OCI-LY7 (cell line): ENCODE results near the gene NTRK1. TPM values are rescaled to one million over a fixed set of nuclear protein-coding genes. Genes with fewer than 3 reads are reported as not detected.

Experiments
- BruUV-seq: library from RNA; stranded (reverse); fragments of 400-500 nt; replicated peaks from 2 replicates; lab custom pipeline; 2021; lab: Mats Ljungman, UMichigan
- CTCF ChIA-PET: fragments of 300-600 bp; sonication (Branson Sonifier 250); formaldehyde crosslinking; loops from one replicate; lab custom pipeline; 2022; ENCODE audit warnings: antibody characterized with exemption; ENCODE audit not compliant: unreplicated experiment; lab: Charles Lee
- POLR2A ChIA-PET: fragments of 300-600 bp; sonication (Branson Sonifier 250); formaldehyde crosslinking; loops from one replicate; lab custom pipeline; 2022; ENCODE audit warnings: antibody characterized with exemption; lab: Charles Lee
- DNase-seq: peaks from one replicate; pipeline ENCODE4 v3.0.0-alpha.2; 2015; ENCODE audit warnings: low spot score
- H2AFZ ChIP-seq: fragments of 200-600 bp; sonication (generic), shearing (Covaris generic); 2 replicates; pipeline ENCODE4 v1.6.1; 2014; ENCODE audit warnings: mild to moderate bottlenecking, antibody characterized with exemption, low read length, moderate library complexity
- H3K27ac ChIP-seq: fragments of 200-600 bp; sonication (generic); 2 replicates; pipeline ENCODE4 v1.5.1; 2014; ENCODE audit warnings: mixed run types, low read depth, mild to moderate bottlenecking, moderate library complexity, low read length, inconsistent platforms; ENCODE audit not compliant: poor library complexity, severe bottlenecking
- H3K36me3 ChIP-seq: fragments of 200-600 bp; sonication (generic); 2 replicates; pipeline ENCODE4 v1.6.1; 2014; ENCODE audit warnings: mild to moderate bottlenecking, antibody characterized with exemption, low read length, moderate library complexity, mixed read lengths; ENCODE audit not compliant: insufficient read depth
- H3K4me1 ChIP-seq: fragments of 200-600 bp; sonication (generic); 2 replicates; pipeline ENCODE4 v1.5.1; 2014; ENCODE audit warnings: mild to moderate bottlenecking, low read length; ENCODE audit not compliant: insufficient read depth, poor library complexity, severe bottlenecking
- H3K4me2 ChIP-seq: fragments of 200-600 bp; sonication (generic); 2 replicates; pipeline ENCODE4 v1.6.1; 2014; ENCODE audit warnings: mild to moderate bottlenecking, low read length
- H3K4me3 ChIP-seq: fragments of 200-600 bp; sonication (generic); 2 replicates; pipeline ENCODE4 v1.5.1; 2014; ENCODE audit warnings: mild to moderate bottlenecking, low read depth, low read length; ENCODE audit not compliant: poor library complexity, severe bottlenecking
- H3K79me2 ChIP-seq: fragments of 200-600 bp; sonication (generic); 2 replicates; pipeline ENCODE4 v1.6.1; 2016; ENCODE audit warnings: low read depth, mild to moderate bottlenecking, low read length, moderate library complexity, mixed read lengths; ENCODE audit not compliant: insufficient read depth
- H3K9me2 ChIP-seq: fragments of 200-600 bp; sonication (generic); 2 replicates; pipeline ENCODE4 v1.6.1; 2016; ENCODE audit warnings: mild to moderate bottlenecking, low read length, mixed read lengths; ENCODE audit not compliant: insufficient read depth
- H3K9me3 ChIP-seq: fragments of 200-600 bp; sonication (generic); 2 replicates; pipeline ENCODE4 v1.6.1; 2014; ENCODE audit warnings: mild to moderate bottlenecking, mixed run types, low read length, mixed read lengths
- H4K20me1 ChIP-seq: fragments of 200-600 bp; sonication (generic); 2 replicates; pipeline ENCODE4 v1.6.1; 2014; ENCODE audit warnings: mild to moderate bottlenecking, antibody characterized with exemption, low read length, moderate library complexity, mixed read lengths; ENCODE audit not compliant: insufficient read depth
- EZH2phosphoT487 ChIP-seq: fragments of 200-600 bp; sonication (generic); IDR thresholded peaks from 2 replicates; pipeline ENCODE4 v1.6.1; 2018; ENCODE audit warnings: low read depth, borderline replicate concordance, mild to moderate bottlenecking, mixed run types, antibody characterized with exemption, low read length, moderate library complexity, mixed read lengths
- intact Hi-C: fragments of 100-400 bp; cut with micrococcal nuclease; formaldehyde crosslinking; loops from one replicate; pipeline ENCODE4 v1.10.0; 2022; ENCODE audit not compliant: unreplicated experiment
- total RNA-seq, 2 experiments: library from RNA; depleted of rRNA in 1 of 2; stranded (reverse); fragments of >200 nt in 1 of 2; shearing (Covaris generic) in 1 of 2; gene quantifications; 2 replicates each; pipeline ENCODE4 v1.2.3, GENCODE V29; 2014 to 2022
- TF ChIP-seq, protein P1 (sequence below): fragments of 200-600 bp; sonication (generic); conservative IDR thresholded peaks from 2 replicates; pipeline ENCODE4 v1.5.1; 2014; ENCODE audit warnings: mild to moderate bottlenecking, antibody characterized with exemption, low read length, moderate library complexity, mixed read lengths

Gene NTRK1
- total RNA-seq, 2 experiments from 2014 or later = not detected

DNA sequence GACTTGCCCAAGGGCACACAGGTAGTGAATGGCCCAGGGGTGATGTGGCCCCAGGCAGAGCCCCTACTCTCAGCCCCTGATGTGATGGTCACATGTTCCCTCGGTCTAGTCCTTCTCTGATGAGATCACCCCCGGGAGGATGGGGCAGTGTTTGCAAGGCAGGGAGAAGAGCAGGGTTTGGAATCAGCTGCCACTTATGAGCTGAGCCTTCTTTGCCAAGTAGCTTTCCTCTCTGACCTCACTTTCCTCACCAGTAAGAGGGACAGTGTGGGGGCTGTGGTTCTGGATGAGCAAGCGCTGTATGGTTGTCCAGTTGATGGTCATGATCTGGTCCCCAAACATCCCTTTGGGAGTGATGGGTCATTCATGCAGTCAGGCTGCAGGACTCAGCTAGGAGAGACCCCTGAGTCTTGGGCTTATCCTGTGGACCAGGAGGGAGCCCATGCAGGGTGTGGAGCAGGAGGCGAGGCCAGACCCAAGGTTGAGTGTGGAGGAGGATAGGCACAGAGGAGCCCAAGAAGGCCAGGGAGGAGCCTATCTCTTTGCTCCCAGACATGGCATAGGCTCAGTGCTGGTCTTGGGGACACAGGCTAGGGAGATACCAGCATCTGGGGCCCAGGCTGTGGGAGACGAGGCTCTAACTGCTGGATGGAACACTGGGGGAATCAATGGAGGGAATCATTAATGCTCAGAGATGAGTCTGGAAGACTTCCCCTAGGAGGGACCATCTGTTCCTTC lies 16.9 kb downstream of the NTRK1 start:
- Histone ChIP-seq H3K79me2 (no peaks in the 10 kb centered on the region), H3K4me3 (no peak overlapping the region), H3K9me2 (no peaks in the 10 kb centered on the region), H3K9me3 (no peaks in the 10 kb centered on the region), H4K20me1 (no peaks in the 10 kb centered on the region), H3K36me3 (no peaks in the 10 kb centered on the region), H3K4me2 (no peak overlapping the region), H3K4me1 (no peaks in the 10 kb centered on the region), H3K27ac (no peak overlapping the region), H2AFZ (no peak overlapping the region)
- ChIA-PET POLR2A (no interaction called here), CTCF (no interaction called here)
- no peak for DNase-seq
- no peak for TF ChIP-seq EZH2phosphoT487
- TF ChIP-seq, protein P1, sequence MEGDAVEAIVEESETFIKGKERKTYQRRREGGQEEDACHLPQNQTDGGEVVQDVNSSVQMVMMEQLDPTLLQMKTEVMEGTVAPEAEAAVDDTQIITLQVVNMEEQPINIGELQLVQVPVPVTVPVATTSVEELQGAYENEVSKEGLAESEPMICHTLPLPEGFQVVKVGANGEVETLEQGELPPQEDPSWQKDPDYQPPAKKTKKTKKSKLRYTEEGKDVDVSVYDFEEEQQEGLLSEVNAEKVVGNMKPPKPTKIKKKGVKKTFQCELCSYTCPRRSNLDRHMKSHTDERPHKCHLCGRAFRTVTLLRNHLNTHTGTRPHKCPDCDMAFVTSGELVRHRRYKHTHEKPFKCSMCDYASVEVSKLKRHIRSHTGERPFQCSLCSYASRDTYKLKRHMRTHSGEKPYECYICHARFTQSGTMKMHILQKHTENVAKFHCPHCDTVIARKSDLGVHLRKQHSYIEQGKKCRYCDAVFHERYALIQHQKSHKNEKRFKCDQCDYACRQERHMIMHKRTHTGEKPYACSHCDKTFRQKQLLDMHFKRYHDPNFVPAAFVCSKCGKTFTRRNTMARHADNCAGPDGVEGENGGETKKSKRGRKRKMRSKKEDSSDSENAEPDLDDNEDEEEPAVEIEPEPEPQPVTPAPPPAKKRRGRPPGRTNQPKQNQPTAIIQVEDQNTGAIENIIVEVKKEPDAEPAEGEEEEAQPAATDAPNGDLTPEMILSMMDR = no peak
- intact Hi-C loops = no loop called here
- BruUV-seq = no TSS peak

DNA sequence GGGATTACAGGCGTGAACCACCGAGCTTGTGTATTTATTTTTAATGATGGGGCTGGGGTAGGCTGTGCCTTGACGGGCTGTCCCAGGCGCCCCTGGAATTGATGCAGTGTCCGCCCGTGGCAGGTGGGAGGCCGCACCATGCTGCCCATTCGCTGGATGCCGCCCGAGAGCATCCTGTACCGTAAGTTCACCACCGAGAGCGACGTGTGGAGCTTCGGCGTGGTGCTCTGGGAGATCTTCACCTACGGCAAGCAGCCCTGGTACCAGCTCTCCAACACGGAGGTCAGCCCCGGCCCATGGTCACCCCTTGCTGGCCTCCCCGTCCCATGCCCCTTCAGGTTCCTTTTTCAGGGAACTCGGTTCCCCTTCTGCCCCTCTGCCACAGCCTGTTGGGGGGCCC lies 19.2 kb downstream of the NTRK1 start:
- H3K4me1 ChIP-seq = no peaks in the 10 kb centered on the region
- TF ChIP-seq, protein P1 = no peak
- TF ChIP-seq EZH2phosphoT487 = no peak
- no peak overlapping the region for H2AFZ ChIP-seq
- no TSS peak for BruUV-seq
- no peak for DNase-seq
- no peak overlapping the region for H3K27ac ChIP-seq
- CTCF ChIA-PET = no interaction called here
- H3K79me2 ChIP-seq = no peaks in the 10 kb centered on the region
- H4K20me1 ChIP-seq = no peaks in the 10 kb centered on the region
- H3K4me2 ChIP-seq = no peak overlapping the region
- intact Hi-C loops = no loop called here
- no peaks in the 10 kb centered on the region for H3K9me3 ChIP-seq
- POLR2A ChIA-PET = no interaction called here
- H3K9me2 ChIP-seq = no peaks in the 10 kb centered on the region
- no peaks in the 10 kb centered on the region for H3K36me3 ChIP-seq
- no peak overlapping the region for H3K4me3 ChIP-seq

- CTCF ChIA-PET = no interaction called here
- BruUV-seq = no TSS peak
- H3K4me2 ChIP-seq = no peak overlapping the region
Observed at GRCh38 chr1:156880473-156880872, 19.8 kb downstream of the NTRK1 start.

More at GRCh38 chr1:156880473-156880872, 19.8 kb downstream of the NTRK1 start:
- no peak overlapping the region for H2AFZ ChIP-seq
- POLR2A ChIA-PET = no interaction called here
- H3K27ac ChIP-seq = no peak overlapping the region
- no peaks in the 10 kb centered on the region for H4K20me1 ChIP-seq
- no peaks in the 10 kb centered on the region for H3K36me3 ChIP-seq
- H3K9me3 ChIP-seq = no peaks in the 10 kb centered on the region
- no peaks in the 10 kb centered on the region for H3K4me1 ChIP-seq
- no peaks in the 10 kb centered on the region for H3K79me2 ChIP-seq
- no peaks in the 10 kb centered on the region for H3K9me2 ChIP-seq
- DNase-seq = no peak
- no peak overlapping the region for H3K4me3 ChIP-seq
- intact Hi-C loops = no loop called here
- TF ChIP-seq EZH2phosphoT487 = no peak
- TF ChIP-seq, protein P1 = no peak
